Measurements from ENCODE around the gene MSL3. TPM values are rescaled to one million over a fixed set of nuclear protein-coding genes. Genes with fewer than 3 reads are reported as not detected.

MSL3 gene
- total RNA-seq, 1 donor from 2014 or later = 27.7 TPM

DNA sequence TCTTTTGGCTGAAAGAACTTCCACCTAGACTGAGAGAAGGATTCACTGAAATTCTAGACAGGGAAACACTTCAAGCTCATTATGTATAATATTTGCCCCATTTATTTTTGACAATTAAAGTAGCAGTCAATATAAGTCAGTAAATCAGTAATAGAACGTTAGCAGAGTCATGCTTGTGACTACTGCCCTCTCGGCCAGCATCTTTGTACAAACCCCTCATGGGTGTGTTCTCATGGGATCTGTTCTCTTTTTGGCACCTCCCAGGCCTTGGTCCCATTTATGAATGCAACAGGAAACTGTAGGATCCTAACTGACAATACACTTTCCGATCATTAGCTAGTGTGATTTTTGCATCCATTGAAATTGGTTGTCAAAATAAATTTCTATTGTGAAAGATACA is 2.9 kb downstream of the MSL3 start:
- Histone ChIP-seq H3K27me3 (no peaks in the 10 kb centered on the region), H3K9me3 (no peaks in the 10 kb centered on the region), H3K27ac (no peak overlapping the region), H3K4me3 (no peak overlapping the region), H3K4me1 (no peaks in the 10 kb centered on the region), H3K36me3 (peaks cover 49% of the 10 kb centered on the region)
- ATAC-seq (no peak), DNase-seq (no peak)
- intact Hi-C loops (cut with DNase I) = no loop called here
- TF ChIP-seq, protein P1, sequence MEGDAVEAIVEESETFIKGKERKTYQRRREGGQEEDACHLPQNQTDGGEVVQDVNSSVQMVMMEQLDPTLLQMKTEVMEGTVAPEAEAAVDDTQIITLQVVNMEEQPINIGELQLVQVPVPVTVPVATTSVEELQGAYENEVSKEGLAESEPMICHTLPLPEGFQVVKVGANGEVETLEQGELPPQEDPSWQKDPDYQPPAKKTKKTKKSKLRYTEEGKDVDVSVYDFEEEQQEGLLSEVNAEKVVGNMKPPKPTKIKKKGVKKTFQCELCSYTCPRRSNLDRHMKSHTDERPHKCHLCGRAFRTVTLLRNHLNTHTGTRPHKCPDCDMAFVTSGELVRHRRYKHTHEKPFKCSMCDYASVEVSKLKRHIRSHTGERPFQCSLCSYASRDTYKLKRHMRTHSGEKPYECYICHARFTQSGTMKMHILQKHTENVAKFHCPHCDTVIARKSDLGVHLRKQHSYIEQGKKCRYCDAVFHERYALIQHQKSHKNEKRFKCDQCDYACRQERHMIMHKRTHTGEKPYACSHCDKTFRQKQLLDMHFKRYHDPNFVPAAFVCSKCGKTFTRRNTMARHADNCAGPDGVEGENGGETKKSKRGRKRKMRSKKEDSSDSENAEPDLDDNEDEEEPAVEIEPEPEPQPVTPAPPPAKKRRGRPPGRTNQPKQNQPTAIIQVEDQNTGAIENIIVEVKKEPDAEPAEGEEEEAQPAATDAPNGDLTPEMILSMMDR (IDR thresholded peaks at IDR 0.05) = no peak

DNA sequence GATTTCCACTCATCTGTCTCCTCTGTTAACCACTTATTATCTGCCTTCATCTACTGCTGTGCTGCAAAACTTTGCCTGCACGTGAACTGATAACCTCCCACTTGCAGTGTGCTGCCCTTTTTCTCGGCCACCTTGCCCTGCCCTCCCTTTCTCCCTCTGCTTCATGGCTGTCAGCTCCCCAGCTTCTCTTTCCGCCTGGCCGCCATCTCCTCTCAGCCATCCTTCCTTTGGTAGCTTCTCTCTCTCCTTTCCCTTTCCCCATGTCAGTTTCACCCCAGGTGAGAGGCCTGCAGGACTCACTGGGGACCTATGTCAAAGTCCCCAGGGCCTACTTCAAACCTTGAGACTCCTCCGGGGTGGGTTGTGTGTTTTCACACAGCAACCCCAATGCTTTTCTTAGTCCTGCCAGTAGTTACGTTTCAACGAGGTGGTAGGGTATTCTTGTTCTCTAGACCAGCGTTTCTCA is 6.6 kb downstream of the MSL3 start:
- TF ChIP-seq, protein P1 (IDR thresholded peaks at IDR 0.05) = no peak
- DNase-seq (no peak), ATAC-seq (no peak)
- intact Hi-C loops (cut with DNase I) = no loop called here
- H3K4me3 ChIP-seq = no peak overlapping the region
- H3K27ac ChIP-seq = no peak overlapping the region
- no peaks in the 10 kb centered on the region for H3K4me1 ChIP-seq
- no peaks in the 10 kb centered on the region for H3K9me3 ChIP-seq
- H3K36me3 ChIP-seq = peaks cover 59% of the 10 kb centered on the region
- no peaks in the 10 kb centered on the region for H3K27me3 ChIP-seq

DNA sequence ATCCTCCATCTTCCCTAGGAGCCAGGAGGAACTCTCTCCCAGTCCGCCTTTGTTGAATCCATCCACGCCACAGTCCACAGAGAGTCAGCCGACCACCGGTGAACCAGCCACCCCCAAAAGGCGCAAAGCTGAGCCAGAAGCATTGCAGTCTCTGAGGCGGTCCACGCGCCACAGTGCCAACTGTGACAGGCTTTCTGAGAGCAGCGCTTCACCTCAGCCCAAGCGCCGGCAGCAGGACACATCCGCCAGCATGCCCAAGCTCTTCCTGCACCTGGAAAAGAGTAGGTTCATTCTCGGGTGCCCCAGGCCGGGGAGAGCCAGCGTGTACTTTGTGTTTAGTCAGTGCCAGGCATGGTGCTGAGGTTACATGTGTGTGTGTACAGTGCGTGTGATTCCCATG is 7.4 kb downstream of the MSL3 start:
- Histone ChIP-seq H3K4me1 (no peaks in the 10 kb centered on the region), H3K27ac (no peak overlapping the region), H3K9me3 (no peaks in the 10 kb centered on the region), H3K27me3 (no peaks in the 10 kb centered on the region), H3K4me3 (no peak overlapping the region), H3K36me3 (peaks cover 59% of the 10 kb centered on the region)
- TF ChIP-seq, protein P1 (IDR thresholded peaks at IDR 0.05) = no peak
- DNase-seq (no peak), ATAC-seq (no peak)
- intact Hi-C loops (cut with DNase I) = no loop called here

DNA sequence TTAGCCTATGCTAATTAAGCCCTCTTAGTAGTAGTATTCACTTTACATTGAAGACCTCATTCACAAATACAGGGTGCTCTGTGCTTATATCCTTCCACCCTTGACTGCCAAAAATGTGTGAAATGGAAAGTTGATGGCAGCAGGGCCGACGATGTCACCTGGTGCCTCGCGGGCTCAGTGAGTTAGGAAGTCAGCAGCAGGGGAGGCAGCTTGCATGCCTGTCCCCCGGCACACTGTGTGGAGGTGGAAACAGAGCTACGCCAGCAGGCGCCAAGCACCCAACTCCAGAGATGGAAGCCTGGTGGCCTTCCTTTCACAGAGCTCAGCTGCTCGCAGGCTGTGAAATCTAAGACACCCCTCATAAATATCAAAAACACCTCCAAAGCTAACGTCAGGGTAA is 8.4 kb downstream of the MSL3 start:
- intact Hi-C loops (cut with DNase I) = no loop called here
- ATAC-seq (no peak), DNase-seq (no peak)
- no peaks in the 10 kb centered on the region for H3K9me3 ChIP-seq
- TF ChIP-seq, protein P1 (IDR thresholded peaks at IDR 0.05) = no peak
- peaks cover 52% of the 10 kb centered on the region for H3K36me3 ChIP-seq
- no peak overlapping the region for H3K4me3 ChIP-seq
- H3K27me3 ChIP-seq = no peaks in the 10 kb centered on the region
- H3K27ac ChIP-seq = no peak overlapping the region
- no peaks in the 10 kb centered on the region for H3K4me1 ChIP-seq

DNA sequence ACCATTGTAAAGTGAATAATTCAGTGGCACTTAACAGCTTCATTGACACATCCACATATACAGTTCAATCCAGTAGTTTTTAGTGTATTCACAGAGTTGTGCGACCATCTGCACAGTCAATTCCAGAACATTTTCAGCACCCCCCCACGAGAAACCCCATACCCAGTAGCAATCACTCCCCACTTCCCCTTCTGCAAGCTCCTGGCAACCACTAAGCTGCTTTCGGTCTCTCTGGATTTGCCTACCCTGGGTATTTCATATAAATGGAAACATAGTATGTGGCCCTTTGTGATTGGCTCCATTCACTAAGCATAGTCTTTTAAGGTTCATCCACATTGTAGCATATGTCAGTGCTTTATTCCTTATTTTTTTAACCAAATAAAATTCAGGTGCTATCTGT is 10.0 kb downstream of the MSL3 start:
- TF ChIP-seq, protein P1 (IDR thresholded peaks at IDR 0.05) = no peak
- ATAC-seq = no peak

DNA sequence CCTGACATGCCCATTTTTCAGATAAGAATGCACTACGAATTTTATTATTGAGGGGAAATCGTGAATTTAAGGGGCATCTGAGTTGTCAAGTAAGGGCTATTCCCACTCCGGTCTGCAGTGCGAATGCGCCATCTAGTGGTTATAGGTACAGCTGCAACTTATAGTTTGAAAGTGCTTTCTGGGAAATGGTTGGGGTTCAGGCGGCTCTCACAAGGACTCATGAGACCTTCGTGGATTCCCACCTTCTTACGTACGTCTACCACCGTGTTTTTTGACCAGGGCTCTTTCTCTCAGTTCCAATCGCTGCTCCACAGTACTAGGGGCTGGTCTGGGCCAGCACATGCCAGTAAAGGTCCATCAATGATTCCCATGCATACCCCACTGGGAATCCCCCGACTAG is 12.3 kb downstream of the MSL3 start:
- TF ChIP-seq, protein P1 (IDR thresholded peaks at IDR 0.05) = peak; percentile 78
- no peak overlapping the region for H3K4me3 ChIP-seq
- peaks cover 22% of the 10 kb centered on the region for H3K36me3 ChIP-seq
- peak; percentile 85 for ATAC-seq
- no peaks in the 10 kb centered on the region for H3K9me3 ChIP-seq
- no peaks in the 10 kb centered on the region for H3K4me1 ChIP-seq
- DNase-seq = no peak
- no peak overlapping the region for H3K27ac ChIP-seq
- intact Hi-C loops (cut with DNase I) = loop anchor here (10.0 kb wide), 1 partner anchor 236 kb away; no protein-coding TSS in a partner anchor
- H3K27me3 ChIP-seq = no peaks in the 10 kb centered on the region

More for the DNA sequence above, 10.0 kb downstream of the MSL3 start:
- Histone ChIP-seq H3K9me3 (no peaks in the 10 kb centered on the region), H3K27ac (no peak overlapping the region), H3K27me3 (no peaks in the 10 kb centered on the region), H3K4me3 (no peak overlapping the region), H3K4me1 (no peaks in the 10 kb centered on the region), H3K36me3 (peaks cover 38% of the 10 kb centered on the region)
- intact Hi-C loops (cut with DNase I) = no loop called here
- no peak for DNase-seq
